Neural cell (in vitro differentiated cells): ENCODE results near the gene WIZ.

Experiments used
- EP300 ChIP-seq: fragments of 450-650 bp; conservative IDR thresholded peaks from 2 replicates; pipeline ENCODE4 v1.6.1; 2014; ENCODE audit warnings: antibody characterized with exemption, mild to moderate bottlenecking, moderate library complexity; ENCODE audit not compliant: poor library complexity, severe bottlenecking
- EZH2 ChIP-seq: fragments of 200-600, 300-800 bp; shearing (Covaris generic), sonication (generic); IDR thresholded peaks from 2 replicates; pipeline ENCODE4 v1.6.1; 2014; ENCODE audit warnings: antibody characterized with exemption, low read length, borderline replicate concordance, mild to moderate bottlenecking; ENCODE audit not compliant: insufficient read depth, poor library complexity, severe bottlenecking
- MXI1 ChIP-seq: fragments of 450-650 bp; conservative IDR thresholded peaks from 2 replicates; pipeline ENCODE4 v1.6.1; 2014; ENCODE audit warnings: antibody characterized with exemption, mild to moderate bottlenecking; ENCODE audit not compliant: poor library complexity, severe bottlenecking
- POLR2AphosphoS5 ChIP-seq: IDR thresholded peaks from 2 replicates; pipeline ENCODE4 v1.6.1; 2012
- RAD21 ChIP-seq: fragments of 450-650 bp; conservative IDR thresholded peaks from 2 replicates; pipeline ENCODE4 v1.6.1; 2014; ENCODE audit warnings: antibody characterized with exemption, mild to moderate bottlenecking, moderate library complexity
- SMC3 ChIP-seq: fragments of 450-650 bp; conservative IDR thresholded peaks from 2 replicates; pipeline ENCODE4 v1.6.1; 2014; ENCODE audit warnings: antibody characterized with exemption, mild to moderate bottlenecking, moderate library complexity; ENCODE audit not compliant: poor library complexity
- TF ChIP-seq, protein P1 (sequence below): fragments of 450-650 bp; IDR thresholded peaks from 2 replicates; pipeline ENCODE4 v1.5.1; 2014; ENCODE audit warnings: antibody characterized with exemption, mild to moderate bottlenecking, moderate library complexity; ENCODE audit not compliant: poor library complexity, severe bottlenecking
- TF ChIP-seq, protein P2 (sequence below): IDR thresholded peaks from 2 replicates; pipeline ENCODE4 v1.6.1; 2012; ENCODE audit warnings: borderline replicate concordance

DNA sequence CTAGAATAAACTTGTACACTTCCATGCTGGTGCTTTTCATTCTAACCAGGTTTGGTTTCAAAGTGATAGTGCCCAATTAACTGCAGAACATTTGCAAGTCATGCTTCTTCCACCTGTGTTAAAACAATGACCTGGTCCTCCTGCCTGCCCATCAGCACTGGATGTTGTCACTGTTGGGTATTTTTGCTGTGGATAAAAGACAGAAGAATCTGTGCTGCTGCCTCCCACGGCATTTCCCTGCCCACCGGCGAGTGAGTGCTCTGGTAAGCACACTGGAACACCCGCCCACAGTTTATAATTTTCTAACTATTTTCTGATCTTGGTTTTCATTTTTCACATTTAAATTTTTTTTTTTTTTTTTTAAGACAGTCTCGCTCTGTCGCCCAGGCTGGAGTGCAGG is 67.9 kb downstream of the WIZ start:
- TF ChIP-seq, protein P1, sequence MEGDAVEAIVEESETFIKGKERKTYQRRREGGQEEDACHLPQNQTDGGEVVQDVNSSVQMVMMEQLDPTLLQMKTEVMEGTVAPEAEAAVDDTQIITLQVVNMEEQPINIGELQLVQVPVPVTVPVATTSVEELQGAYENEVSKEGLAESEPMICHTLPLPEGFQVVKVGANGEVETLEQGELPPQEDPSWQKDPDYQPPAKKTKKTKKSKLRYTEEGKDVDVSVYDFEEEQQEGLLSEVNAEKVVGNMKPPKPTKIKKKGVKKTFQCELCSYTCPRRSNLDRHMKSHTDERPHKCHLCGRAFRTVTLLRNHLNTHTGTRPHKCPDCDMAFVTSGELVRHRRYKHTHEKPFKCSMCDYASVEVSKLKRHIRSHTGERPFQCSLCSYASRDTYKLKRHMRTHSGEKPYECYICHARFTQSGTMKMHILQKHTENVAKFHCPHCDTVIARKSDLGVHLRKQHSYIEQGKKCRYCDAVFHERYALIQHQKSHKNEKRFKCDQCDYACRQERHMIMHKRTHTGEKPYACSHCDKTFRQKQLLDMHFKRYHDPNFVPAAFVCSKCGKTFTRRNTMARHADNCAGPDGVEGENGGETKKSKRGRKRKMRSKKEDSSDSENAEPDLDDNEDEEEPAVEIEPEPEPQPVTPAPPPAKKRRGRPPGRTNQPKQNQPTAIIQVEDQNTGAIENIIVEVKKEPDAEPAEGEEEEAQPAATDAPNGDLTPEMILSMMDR: no peak
- TF ChIP-seq SMC3 (no peak), MXI1 (no peak), EZH2 (no peak), EP300 (no peak), RAD21 (no peak), POLR2AphosphoS5 (no peak)
- TF ChIP-seq, protein P2, sequence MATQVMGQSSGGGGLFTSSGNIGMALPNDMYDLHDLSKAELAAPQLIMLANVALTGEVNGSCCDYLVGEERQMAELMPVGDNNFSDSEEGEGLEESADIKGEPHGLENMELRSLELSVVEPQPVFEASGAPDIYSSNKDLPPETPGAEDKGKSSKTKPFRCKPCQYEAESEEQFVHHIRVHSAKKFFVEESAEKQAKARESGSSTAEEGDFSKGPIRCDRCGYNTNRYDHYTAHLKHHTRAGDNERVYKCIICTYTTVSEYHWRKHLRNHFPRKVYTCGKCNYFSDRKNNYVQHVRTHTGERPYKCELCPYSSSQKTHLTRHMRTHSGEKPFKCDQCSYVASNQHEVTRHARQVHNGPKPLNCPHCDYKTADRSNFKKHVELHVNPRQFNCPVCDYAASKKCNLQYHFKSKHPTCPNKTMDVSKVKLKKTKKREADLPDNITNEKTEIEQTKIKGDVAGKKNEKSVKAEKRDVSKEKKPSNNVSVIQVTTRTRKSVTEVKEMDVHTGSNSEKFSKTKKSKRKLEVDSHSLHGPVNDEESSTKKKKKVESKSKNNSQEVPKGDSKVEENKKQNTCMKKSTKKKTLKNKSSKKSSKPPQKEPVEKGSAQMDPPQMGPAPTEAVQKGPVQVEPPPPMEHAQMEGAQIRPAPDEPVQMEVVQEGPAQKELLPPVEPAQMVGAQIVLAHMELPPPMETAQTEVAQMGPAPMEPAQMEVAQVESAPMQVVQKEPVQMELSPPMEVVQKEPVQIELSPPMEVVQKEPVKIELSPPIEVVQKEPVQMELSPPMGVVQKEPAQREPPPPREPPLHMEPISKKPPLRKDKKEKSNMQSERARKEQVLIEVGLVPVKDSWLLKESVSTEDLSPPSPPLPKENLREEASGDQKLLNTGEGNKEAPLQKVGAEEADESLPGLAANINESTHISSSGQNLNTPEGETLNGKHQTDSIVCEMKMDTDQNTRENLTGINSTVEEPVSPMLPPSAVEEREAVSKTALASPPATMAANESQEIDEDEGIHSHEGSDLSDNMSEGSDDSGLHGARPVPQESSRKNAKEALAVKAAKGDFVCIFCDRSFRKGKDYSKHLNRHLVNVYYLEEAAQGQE: no peak
